HUDEP-2 (cell line): Measurements from ENCODE around the gene MYL11.
A peak's percentile ranks its signal among the peaks of the same experiment; 100 is the strongest.

Source experiments
- DNase-seq, 76 experiments: peaks; one replicate each; lab custom pipeline; 2025; ENCODE audit not compliant: unreplicated experiment in 76 of 76; lab: John Stamatoyannopoulos, UW

Gene MYL11

GRCh38 chr16:30369938-30370455, 4.6 kb upstream of the MYL11 start:
- DNase-seq, result no peak

GRCh38 chr16:30370456-30371247, 4.0 kb upstream of the MYL11 start, which contains the start of gene TBC1D10B:
TBC1D10B (minus strand) TSS chr16:30370494; CDS start chr16:30370183, 311 bp downstream.
- DNase-seq, result peak in 75 of 76 experiments; percentile 50 to 100 (median 100)

- DNase-seq, result no peak
Measured at GRCh38 chr16:30371248-30371816, 3.3 kb upstream of the MYL11 start.

- DNase-seq, result peak in 1 of 76 experiments; percentile 6
Measured at GRCh38 chr16:30372038-30372712, 2.4 kb upstream of the MYL11 start.

- DNase-seq, result no peak
Measured at GRCh38 chr16:30372725-30373124, 1.9 kb upstream of the MYL11 start.

- DNase-seq, result no peak
Measured at GRCh38 chr16:30375864-30376263, 1.3 kb downstream of the MYL11 start.

GRCh38 chr16:30376461-30376902, 1.9 kb downstream of the MYL11 start:
- DNase-seq, result no peak

GRCh38 chr16:30377050-30377811, 2.6 kb downstream of the MYL11 start:
- peak in 3 of 76 experiments; percentile 56 to 79 (median 64) for DNase-seq

GRCh38 chr16:30377812-30378235, 3.2 kb downstream of the MYL11 start:
- peak in 71 of 76 experiments; percentile 26 to 89 (median 78) for DNase-seq

GRCh38 chr16:30378236-30379157, 3.9 kb downstream of the MYL11 start:
- DNase-seq, result peak in 73 of 76 experiments; percentile 77 to 99 (median 97)

GRCh38 chr16:30379158-30379783, 4.7 kb downstream of the MYL11 start:
- no peak for DNase-seq

- no peak for DNase-seq
Measured at GRCh38 chr16:30380072-30380802, 5.6 kb downstream of the MYL11 start.

GRCh38 chr16:30380803-30381208, 6.2 kb downstream of the MYL11 start:
- no peak for DNase-seq

- no peak for DNase-seq
Measured at GRCh38 chr16:30381291-30382041, 6.9 kb downstream of the MYL11 start.

GRCh38 chr16:30382111-30382881, 7.7 kb downstream of the MYL11 start, which contains the start of gene SEPTIN1:
SEPTIN1 (minus strand) TSS chr16:30382561; CDS start chr16:30382542, 19 bp downstream.
- no peak for DNase-seq

- no peak for DNase-seq
Measured at GRCh38 chr16:30383521-30383920, 8.9 kb downstream of the MYL11 start.
